Activated CD4-positive, CD25-positive, alpha-beta regulatory T cell treated with anti-CD3 and anti-CD28 coated beads, Interleukin-2, amount 50 U/mL, for 24 hours (primary cell): ENCODE results near the gene EDIL3.

Experiments used
- ATAC-seq, 2 donors: fragments of 150-1000 bp; cut with Tn5 transposase; one replicate each; pipeline ENCODE4 v1.10.0; 2021; ENCODE audit warnings: mild to moderate bottlenecking in 1 of 2, moderate library complexity in 1 of 2

EDIL3 gene

DNA sequence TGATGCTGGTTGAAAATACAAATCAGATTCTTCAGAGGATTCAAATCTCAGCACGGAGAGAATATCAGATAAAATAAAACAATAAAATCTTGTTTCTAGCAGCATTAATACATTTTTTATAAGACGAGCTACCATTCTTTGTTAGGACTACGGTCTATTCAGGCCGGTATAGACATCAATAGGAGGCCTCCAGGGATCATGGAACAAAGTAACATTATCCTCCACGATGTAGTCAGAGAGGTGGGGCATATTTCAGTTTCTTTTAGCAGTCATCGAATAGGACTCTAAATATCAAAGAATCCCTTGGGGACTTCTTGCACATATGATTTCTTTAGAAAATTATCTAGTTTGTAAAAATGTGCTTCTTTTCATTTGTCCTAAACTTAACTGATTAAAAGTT is 438.2 kb downstream of the EDIL3 start:
- ATAC-seq: no peak

DNA sequence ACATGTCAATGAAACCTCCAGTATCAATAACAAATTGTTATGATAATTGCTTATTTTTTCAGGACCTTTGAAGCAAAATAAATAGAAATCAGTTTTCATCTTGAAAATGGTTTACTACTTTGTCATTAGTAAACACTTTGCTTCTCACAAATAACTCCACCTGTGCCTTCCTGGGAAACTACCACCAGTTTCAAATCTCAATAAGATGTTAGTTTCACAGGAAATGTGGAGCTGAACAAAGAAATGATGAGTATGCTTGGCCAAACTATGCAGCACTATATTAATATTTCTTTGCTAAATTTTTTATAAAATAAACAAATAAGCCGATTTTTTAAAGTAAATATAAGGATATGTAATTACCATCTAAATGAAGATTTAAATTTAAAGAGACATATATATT is 442.5 kb downstream of the EDIL3 start:
- no peak for ATAC-seq

DNA sequence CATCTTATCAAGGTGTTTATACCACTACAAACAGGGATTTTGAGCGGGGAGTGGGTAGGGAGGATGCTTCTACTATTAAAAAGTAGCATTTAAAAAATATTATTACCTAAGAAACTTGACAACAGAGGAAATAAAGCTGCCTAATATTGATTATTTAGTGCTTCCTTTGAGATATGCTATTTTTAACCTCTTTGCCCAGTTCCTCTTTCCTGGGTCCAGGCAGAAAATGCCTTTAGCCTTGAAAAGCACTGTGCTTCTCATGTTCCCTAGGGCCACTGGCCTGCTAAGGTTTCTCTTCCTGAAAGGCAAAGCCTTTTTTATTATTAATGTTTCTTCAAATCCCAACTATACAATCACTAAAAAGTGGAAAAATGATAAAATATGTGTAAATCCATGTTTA is 446.8 kb downstream of the EDIL3 start:
- no peak for ATAC-seq

DNA sequence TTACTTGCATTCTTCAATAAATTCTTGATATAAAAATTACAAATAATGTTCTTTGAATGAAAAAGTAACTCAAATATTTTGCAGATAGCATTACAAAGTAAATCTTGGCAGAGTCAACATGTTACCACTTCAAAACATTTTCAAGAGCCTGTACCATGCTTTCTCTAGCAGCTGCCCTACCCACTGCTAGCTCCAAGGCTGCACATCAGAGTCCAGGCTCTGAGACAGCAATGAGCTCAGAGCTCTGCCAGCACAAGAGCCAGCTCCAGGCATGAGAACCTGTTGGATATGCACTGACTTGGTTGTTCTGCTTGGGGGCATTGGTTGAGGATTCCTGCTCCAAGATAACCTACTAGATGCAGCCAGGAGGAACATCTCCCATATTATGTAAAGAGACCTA is 452.7 kb downstream of the EDIL3 start:
- no peak for ATAC-seq

DNA sequence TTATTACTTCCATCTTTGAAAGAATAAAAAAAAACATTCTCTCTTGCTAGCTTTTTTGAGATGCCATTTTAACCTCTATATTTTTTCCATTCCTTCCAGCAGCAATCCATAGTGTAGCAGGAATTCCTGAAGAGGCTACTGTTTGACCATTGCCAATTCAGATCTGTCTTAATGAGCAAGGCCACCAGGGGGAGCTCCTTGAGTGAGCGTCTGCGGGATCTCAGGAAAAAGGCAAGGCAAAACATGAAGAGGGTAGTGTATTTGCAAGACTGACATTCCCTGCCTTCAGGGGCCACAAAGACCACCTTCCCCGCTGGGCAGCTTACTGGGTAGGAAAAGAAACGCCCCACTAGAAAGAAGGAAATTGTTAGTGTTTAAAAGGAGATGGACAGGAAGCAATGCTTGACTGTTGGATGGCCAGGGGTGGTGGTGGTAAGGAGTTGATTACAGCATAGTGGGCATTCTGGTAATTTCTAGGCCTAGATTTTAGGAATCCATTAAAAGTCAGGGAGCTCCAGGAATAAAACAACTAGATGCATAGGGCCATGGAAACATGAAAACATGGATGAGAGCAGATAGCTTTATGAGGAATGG is 457.4 kb downstream of the EDIL3 start:
- no peak for ATAC-seq

DNA sequence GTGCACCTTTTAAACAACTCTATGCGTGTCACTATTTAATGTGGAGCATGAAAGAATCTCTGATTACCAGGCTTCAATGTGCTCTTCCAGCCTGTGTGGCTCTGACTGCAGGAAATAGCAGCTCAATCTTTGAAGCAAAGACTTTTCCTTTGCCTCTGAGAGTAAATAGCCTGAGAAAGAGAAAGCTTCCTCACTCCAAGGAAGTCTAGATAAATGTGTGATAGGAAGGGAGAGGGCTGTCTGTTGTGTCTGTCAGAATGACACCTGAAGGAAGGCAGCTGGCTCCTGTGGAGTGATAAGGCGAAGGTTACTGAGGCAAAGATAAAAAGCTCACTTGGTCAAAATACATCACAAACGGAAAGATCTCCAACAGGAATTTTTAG is 458.7 kb downstream of the EDIL3 start:
- ATAC-seq: no peak

DNA sequence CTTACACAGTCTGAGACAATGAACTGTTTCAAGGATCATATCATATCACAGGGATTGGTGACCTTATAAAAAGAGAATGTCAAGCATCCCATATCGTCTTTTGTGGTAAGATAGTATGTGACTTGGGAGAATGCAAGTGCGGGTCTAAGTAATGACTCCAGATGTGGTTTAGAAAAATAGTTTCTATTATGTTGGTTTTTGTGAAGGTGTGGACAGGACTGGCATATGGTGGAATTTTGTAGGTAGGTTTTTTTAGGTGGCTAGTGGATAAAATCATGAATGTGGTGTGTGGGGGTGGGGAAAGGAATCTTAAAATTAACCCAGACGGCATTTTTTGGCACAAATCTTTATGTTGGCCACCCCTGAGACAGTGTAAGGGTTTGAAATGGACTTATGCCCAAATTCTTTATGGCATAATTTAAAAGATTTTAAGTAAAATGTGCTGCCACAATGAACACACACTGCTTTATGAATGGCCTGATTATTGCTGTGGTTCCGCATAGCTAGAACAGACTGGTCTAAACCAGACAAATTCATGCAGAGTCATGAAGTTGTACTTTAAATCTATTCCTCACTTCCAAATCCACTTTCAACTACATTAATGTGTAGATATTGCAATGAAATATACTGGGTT is 459.2 kb downstream of the EDIL3 start:
- no peak for ATAC-seq

DNA sequence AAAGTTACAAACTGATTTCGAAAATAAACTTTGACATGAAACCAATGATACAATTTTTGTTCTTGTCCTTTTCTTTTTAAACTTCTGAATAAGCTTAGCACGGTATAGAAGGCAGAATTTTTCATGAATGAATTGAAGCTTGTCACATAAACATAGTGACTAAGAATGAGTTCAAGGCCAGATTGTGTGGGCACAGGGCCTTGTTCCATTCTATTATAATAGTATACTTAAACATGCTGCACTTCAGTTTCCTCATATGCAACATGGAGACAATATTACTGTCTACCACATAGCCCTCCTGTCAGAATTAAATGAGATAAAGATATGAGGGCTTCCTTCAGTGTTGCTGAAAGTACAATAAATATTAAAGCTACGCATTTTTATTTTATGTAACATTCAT is 459.8 kb downstream of the EDIL3 start:
- ATAC-seq: no peak

DNA sequence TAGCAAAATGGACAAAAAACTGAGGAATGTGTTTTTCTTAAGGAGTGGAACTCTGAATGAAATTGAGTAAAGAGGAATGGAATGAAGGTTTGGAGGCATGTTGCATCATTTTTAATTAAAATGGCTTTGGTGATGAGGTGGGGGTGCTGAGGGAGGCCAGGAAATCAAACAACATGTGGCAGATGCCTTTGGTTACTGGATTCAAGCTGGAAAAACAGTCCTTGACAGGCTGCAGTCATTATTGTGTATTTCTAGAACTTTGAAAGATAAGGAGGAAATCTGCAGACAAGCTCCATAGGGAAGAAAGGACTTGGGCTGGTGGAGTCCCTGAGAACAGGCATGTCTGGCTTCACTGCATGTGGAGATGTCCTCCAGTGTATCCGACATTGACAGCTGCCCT is 460.5 kb downstream of the EDIL3 start:
- ATAC-seq: no peak

DNA sequence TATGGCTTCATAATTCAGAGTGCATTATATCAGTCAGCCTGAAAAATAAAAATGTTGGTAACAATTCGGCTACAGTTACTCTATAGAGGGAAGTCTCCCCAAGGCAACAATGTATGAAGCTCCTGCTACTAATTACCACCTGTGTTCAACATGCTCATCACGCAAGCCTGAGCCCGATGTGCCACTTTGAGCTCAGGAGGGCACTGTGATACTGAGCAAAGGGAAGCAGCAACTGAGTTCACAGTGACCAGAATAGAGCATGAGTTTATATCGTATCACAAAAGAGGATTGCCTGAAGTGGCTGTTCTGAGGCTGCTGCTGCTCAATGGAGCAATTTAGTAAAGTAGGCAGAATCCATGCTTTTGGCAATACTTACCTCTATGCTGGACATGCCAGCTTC is 462.0 kb downstream of the EDIL3 start:
- ATAC-seq: no peak

DNA sequence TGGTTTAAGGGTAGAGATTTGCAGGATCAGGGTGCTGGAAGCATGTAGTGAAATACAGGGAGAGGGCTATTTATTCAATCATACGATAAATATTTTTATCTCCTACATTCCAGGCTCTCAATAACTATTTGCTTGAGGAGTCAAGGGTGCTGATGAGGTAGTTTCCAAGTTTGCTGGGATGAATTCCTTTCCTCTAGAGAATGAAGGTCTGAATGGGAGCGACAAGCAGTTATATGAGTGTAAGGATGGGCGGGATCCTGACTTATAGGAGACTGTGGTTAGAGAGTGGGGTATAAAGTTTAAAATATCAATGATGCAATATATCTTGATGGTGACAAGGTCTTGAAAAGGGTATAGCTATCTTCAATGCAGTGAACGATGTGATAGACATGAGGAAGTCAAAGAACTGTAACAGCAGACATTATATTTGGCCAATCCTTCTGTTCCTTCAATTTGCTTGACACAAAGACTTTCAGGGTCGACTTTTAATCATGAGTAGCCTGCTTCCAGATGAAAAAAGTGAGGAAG is 462.9 kb downstream of the EDIL3 start:
- no peak for ATAC-seq

DNA sequence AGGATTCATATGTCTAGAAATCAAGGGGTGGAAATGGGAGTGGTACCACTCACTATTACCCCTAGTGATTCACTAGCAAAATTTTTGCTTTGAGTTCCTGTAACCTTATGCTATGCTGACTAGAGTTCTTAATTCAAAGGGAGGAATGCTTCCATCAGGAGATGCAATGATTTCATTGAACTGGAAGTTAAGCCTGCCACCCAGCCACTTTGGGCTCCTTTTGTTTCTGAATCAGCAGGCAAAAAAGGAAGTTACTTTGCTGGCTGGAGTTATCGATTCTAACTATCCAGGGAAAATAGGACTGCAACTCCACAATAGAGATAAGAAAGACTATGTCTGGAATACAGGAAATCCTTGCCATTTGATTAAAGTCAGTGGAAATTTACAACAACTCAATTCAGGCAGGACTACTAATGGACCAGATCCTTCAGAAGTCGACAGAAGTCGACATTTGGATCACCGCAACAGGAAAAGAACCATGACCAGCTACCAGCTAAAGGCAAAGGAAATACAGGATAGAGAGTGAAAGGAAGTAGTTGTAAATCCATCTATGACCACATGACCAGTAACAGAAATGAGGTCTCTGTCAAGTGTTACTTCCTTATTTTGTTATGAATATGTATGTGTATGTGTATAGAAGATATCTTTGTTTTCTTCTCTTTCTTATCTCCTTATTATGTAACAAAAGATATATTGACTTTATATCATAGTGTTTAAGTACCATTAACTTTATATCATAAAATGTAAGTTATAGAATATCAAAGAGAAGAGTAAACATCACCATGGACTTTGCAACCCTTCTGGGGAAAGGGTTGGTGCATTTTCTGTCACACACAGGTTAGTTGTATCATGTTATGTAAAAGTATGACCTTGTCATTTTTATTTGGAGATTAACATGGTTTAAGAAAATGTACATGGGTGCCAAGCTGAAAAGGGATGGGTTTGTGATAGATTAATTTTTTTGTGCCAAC is 465.3 kb downstream of the EDIL3 start:
- no peak for ATAC-seq

DNA sequence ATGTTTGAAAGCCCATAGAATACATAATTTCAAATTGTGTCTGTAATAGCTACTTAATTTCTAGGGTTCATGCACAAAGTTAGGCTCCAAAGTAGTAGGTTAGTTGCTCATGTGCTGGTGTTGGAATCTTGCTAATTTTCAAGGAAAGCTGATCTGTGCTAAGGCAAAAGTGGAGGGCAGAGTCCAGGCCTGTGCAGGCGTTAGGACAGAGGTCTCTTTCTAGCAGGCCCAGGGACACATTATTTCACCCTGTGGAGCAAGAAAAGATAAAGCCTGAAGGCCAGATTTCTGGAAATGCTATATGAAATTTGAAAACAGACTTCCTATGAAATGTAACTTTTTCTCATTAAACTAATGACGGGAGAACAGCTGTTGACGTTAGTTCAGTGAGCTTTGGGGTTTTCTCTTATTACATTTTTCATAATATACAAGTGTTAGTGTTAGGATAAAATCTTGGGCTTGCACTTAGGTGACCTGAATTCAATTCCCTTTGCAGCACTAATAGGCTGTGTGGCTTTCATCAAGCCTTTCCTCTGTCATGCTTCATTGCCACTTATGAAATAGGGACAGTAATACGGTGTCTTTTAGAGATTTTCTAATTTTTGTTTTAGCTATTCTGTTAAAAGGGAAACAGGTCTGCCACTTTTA is 467.3 kb downstream of the EDIL3 start:
- ATAC-seq: no peak

DNA sequence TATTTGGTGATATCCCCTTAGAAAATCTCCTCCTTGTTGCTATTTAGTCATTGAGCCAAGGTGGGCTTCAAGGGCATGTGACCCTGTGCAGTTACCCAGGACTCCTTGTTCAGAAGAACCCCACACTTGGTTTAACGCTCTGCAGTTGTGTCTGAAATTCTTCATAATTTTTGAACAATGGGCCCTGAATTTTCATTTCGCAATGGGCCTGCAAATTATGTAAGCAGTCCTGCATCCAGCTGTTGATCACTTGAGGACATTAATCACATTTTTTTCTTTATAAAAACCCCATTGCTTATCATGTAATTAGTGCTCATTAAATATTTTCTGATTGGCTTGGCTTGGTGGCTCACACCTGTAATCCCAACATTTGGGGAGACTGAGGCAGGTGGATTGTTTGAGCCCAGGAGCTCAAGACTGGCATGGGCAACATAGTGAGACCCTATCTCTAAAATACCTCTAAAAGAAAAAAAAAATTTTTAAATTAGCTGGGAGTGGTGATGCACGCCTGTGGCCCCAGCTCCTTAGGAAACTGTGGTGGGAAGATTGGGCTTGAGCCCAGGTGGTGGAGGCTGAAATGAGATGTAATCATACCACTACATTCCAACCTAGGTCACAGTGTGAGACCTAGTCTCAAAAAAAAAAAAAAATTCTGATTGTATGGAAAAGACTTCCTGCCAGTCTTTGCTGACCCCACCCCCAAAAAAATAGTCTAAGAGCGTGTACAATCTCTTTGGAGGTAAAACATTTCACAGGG is 469.8 kb downstream of the EDIL3 start:
- no peak for ATAC-seq

DNA sequence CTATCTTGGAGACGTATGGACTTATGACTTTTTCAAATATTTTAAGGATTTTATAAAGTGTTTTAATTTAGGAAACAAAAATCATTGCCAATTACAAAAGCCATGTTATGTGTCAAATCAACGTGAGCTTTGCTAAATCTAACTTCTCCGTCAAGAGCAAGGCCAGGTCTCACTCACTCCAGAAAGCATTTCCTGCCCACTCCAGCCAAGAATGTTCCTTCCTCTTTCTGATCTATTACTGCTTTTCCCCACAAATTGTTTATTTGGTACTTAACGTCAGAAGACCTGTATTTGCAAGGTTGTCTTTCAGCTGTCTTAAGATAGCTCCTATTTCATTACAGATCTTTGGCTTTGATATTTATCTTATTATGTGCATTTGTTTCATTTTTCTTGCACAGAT is 470.5 kb downstream of the EDIL3 start:
- ATAC-seq: no peak

DNA sequence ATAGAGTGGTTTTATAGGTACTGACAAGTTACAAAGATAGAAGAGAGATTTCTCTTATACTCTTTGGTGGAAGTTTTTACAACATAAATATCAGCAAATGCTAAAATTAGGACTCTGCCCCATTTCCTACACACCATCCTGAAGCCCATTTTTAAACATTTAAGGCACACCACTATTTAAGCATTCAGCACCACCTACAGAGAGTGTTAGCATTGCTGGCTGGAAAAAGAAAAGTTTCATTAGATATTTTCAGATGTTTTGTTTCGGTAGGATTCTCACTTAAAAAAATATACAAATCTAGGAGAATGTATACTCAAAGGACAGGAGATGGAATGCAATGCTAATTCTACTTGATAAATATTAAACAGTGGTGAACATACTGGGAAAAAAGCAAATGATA is 471.1 kb downstream of the EDIL3 start:
- no peak for ATAC-seq

DNA sequence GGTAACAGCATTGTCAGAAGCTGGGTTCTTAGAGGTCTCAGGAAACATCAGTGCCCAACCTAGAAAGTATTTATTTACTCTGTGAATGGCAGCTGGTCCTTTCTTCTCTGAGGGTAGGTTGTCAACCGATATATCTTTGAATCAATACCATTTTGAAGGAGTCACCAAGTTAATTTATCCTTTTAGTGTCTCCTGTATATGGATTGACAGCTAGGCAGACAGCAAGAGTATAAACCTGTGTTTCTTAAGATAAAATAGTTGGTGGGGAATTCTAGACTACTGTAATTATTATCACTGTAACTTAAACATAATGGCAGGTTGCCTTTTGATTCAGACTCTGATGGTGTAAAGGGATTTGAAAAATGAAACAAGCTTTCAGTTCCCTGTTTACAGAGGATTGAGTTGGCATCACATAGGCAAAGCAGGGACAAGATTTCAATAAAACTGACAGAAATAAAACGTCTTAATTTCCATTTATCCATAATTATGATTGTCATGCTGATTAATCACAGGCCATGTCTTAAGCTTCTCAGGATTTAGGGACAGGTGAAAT is 473.2 kb downstream of the EDIL3 start:
- no peak for ATAC-seq

DNA sequence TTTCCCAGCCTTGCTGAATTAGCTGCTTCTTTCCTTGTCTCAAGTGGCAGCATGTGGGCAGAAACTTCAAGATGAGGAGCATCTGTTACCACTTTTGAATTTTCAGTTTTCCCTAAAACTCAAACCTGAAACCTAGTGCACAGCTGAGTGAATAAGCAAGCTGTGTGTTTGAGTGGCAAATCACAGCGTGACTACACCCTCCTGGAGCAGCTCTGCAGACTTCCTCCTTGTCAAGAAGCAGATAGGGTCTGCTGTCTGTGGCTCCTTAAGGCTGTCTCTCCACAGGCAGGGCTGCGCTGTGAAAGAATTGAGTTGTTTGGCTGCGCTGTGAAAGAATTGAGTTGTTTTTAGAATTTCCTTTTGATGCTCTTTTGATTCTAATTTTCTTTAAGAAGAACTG is 484.4 kb downstream of the EDIL3 start:
- ATAC-seq: no peak

DNA sequence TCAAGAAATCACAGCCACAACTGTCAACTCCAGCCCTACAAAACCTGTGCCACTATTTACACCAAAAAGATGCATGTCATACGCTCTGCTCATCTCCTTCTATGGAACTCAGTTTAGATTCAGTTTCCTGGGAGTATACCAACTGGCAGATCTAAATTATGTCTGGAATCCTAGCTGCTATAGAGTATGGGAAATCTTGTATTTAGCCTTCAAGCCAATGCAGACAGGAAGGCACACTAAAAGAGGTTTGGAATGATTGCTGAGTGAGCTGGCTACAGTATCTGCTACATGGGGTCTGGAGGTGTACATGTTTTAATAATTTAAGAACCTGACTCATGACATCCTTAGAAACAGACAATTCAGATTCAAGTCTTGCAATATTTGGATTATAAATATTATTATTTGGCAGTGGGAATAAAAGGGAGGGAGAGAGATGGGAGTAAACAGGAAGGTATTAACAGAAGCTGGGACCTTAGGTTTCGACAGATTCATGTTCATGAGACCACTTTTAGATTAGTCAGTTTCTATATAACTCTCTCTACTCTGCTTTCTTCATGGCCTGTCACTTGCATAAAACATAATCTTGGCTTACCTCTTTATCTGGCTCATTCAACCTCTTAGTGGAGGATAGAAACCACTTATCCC is 485.2 kb downstream of the EDIL3 start:
- no peak for ATAC-seq

DNA sequence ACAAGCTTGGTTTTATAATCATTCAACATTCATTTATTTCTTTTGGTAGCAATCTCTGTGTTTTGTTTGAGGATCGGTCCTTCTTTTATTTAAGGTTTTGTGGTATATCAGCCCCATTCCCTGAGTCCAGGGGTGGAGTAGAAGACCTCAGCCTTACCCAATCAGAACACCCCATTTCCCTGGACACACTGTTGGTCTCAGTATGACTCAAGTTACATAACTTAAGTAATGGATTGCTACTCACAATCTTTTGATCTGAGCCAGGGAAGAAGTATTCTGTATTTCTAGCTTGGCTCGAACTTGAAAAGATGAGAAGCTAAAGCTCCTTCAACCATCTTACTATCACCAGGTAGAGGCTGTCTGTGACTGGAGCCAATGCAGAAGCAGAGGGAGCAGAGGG is 488.8 kb downstream of the EDIL3 start:
- no peak for ATAC-seq

DNA sequence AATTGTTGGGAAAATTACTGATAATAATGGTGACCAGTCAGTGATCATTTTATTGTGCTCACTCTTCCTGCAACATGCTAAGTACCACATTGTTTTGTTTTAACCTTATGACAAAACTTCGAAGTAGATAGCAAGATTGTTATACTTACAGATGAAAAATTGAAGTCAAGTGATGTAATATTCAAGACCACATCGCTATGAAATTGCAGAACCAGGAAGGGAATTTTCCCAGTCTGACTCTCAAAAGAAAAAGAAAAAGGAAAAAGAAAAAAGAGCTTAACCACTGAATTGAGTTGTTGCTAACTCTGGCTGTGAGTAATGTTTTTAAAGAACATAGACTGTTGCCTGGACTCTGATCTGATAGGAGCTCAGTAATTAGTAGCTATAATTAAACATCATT is 493.4 kb downstream of the EDIL3 start:
- ATAC-seq: no peak
